ENCODE measurements around the gene TMEM126A.

Gene TMEM126A

DNA sequence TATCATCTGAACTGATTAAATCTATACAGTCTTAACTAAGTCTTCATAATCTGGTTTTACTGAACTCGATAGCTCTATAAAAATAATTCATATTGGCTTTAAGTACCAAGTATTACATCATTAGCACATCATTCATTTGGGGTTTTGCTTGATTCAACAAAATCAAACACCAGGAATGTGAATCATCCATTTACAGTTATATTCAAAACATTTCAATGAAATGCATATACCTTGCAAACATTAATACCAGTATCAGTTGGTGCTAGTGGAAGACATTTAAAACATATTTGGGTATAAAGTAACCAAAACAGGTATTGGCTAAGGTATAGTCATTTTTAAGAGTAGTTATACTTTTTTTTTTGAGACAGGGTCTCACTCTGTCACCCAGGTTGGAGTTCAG lies 50.4 kb downstream of the TMEM126A start:
- no peak for DNase-seq

DNA sequence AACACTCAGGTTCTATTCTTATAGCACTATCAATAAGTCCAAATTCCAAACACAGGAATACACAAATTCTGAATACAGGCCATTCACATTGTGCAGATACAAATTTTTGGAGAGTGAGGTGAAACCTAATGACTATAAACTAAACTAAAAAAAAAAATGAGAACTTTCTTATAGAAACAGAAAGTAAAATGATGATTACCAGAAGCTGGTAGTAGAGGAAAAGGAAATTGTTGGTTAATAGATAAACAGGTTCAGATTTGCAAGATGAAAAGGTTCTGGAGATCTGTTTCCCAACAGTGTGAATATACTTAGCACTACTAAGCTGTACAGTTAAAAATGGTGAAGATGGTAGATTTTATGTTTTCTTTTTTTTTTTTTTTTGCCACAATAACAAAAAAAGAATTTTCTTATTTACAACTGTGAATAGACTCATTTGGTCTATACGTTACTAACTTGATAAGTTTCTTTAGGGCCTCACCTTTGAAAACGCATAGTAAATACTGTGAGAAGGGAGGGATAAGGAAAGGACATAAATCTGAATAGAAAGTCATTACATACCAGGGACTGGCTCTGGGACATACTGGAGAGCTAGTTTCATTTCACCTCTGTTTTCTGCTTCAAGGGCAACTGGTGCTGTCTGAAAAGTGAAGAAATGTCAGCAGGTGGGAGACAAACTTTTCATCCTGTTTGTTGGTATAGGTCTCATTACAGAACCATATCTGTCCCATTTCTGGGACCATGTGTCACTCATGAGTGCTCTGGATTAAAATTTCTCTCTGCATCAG lies 52.4 kb downstream of the TMEM126A start:
- DNase-seq: no peak

DNA sequence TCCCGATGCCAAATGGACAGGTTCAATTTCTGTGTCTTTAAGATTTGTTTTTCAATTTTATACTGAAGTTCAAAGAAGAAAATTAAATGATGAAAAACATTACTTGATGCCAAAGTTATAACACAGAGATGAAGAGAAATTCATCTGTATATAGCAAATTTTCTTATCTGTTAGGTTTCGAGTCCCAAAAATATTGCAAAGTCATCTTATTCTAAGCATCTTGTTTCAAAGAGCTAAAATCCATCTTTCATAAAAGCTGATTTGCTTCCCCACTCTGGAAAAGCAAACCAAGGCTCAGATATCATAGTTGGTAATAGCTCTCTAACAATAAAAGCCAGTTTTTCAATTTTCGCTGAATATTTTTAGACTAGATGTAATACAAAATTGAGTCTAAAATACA lies 57.2 kb downstream of the TMEM126A start:
- DNase-seq: no peak

DNA sequence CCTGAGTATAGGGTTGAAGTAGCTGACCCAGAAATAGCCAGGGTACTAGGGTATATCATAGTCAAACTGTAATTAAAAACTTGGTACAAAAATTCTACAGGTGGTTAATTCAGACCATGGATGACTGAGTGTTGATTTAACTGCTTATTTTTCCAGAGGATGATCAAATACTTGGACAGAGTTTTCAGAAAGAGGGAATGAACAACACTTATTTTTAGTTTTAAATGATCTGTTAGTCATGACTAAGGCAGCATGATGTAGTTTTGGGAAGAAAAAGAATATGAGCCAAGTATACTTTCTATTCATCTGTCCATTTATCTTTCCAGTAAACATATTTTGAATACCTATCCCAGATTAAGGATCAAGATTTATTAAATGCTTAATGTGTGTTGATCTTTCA lies 58.0 kb downstream of the TMEM126A start:
- DNase-seq: no peak
